Measurements from ENCODE around the gene SEMA3D.

DNA sequence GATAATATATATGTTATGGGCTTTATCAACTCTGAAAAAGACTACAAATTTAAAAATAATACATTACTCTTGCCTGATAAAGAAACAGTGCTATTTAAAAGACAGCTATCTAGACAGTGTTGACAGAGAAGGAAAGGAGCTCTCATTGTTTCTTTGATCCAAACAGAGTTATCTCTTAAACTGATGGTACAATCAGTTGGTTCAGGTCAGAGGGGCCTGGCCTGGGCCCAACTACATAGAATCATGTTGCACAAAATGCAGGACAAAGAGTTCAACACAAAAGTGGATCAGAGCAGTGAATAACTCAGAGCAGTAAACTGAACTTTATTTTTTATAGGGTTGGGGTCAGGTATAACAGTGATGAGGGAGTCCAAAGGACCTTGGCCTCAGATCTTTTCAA is 33.8 kb upstream of the SEMA3D start:
- TF ChIP-seq, protein P1, sequence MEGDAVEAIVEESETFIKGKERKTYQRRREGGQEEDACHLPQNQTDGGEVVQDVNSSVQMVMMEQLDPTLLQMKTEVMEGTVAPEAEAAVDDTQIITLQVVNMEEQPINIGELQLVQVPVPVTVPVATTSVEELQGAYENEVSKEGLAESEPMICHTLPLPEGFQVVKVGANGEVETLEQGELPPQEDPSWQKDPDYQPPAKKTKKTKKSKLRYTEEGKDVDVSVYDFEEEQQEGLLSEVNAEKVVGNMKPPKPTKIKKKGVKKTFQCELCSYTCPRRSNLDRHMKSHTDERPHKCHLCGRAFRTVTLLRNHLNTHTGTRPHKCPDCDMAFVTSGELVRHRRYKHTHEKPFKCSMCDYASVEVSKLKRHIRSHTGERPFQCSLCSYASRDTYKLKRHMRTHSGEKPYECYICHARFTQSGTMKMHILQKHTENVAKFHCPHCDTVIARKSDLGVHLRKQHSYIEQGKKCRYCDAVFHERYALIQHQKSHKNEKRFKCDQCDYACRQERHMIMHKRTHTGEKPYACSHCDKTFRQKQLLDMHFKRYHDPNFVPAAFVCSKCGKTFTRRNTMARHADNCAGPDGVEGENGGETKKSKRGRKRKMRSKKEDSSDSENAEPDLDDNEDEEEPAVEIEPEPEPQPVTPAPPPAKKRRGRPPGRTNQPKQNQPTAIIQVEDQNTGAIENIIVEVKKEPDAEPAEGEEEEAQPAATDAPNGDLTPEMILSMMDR (IDR thresholded peaks at IDR 0.05 in 8 of 11, conservative IDR thresholded peaks at IDR 0.05 in 3 of 11), result no peak
- no peak for TF ChIP-seq POLR2A (IDR thresholded peaks at IDR 0.05)

All from spleen (tissue), 7 donors.